H1 (cell line): ENCODE measurements around the gene MFSD2B. TPM values are rescaled to one million over a fixed set of nuclear protein-coding genes. Genes with fewer than 3 reads are reported as not detected.

ENCODE experiments used
- CTCF ChIA-PET: fragments of 300-600 bp; sonication (Branson Sonifier 250); formaldehyde crosslinking; loops from one replicate; lab custom pipeline; 2021; ENCODE audit not compliant: partially characterized antibody; lab: Charles Lee
- POLR2A ChIA-PET: fragments of 300-600 bp; sonication (Branson Sonifier 250); formaldehyde crosslinking; loops from one replicate; lab custom pipeline; 2021; ENCODE audit warnings: inconsistent platforms; ENCODE audit not compliant: partially characterized antibody; lab: Charles Lee
- DNase-seq, 2 experiments: peaks; one replicate each; pipeline versions ENCODE4 v3.0.0 to v3.0.0-alpha.2; 2010 to 2022; ENCODE audit warnings: low spot score in 2 of 2, low read depth in 1 of 2, mixed read lengths in 1 of 2
- FAIRE-seq: peaks from 2 replicates; lab custom pipeline; 2011; peaks lifted over from hg19 to GRCh38; lab: Jason Lieb, UNC
- H2AFZ ChIP-seq: 2 replicates; pipeline ENCODE4 v1.8.1; 2012; ENCODE audit warnings: low read length, inconsistent platforms
- H2AK5ac ChIP-seq: 2 replicates; pipeline ENCODE4 v1.6.1; 2013; ENCODE audit warnings: low read depth, low read length
- H2BK120ac ChIP-seq: replicated peaks from 2 replicates; pipeline ENCODE3; 2013; ENCODE audit warnings: low read depth, low read length, inconsistent platforms
- H2BK12ac ChIP-seq: 2 replicates; pipeline ENCODE4 v1.6.1; 2013; ENCODE audit warnings: low read depth, low read length
- H2BK15ac ChIP-seq: 2 replicates; pipeline ENCODE4 v1.6.1; 2013; ENCODE audit warnings: low read length
- H2BK20ac ChIP-seq: 2 replicates; pipeline ENCODE4 v1.6.1; 2013; ENCODE audit warnings: low read length
- H2BK5ac ChIP-seq: 2 replicates; pipeline ENCODE4 v1.6.1; 2013; ENCODE audit warnings: low read depth, low read length
- H3K14ac ChIP-seq: 2 replicates; pipeline ENCODE4 v1.6.1; 2013; ENCODE audit warnings: inconsistent platforms; ENCODE audit not compliant: insufficient read length
- H3K18ac ChIP-seq: 2 replicates; pipeline ENCODE4 v1.6.1; 2013; ENCODE audit warnings: low read length; ENCODE audit errors: extremely low read depth
- H3K23ac ChIP-seq: 2 replicates; pipeline ENCODE4 v1.6.1; 2013; ENCODE audit warnings: inconsistent platforms; ENCODE audit not compliant: insufficient read length
- H3K23me2 ChIP-seq: 2 replicates; pipeline ENCODE4 v1.6.1; 2013; ENCODE audit warnings: low read depth, low read length
- H3K27ac ChIP-seq: 2 replicates; pipeline ENCODE4 v1.6.1; 2011; ENCODE audit warnings: low read depth, low read length, inconsistent platforms
- H3K27me3 ChIP-seq, 4 experiments: replicated peaks in 1 of 4; 1 replicate in 1 of 4; 2 replicates in 3 of 4; pipeline versions ENCODE4 v1.6.1 to v1.8.1; 2011 to 2013; ENCODE audit warnings: low read length in 3 of 4, mild to moderate bottlenecking in 3 of 4, inconsistent platforms in 2 of 4, mixed read lengths in 2 of 4, moderate library complexity in 1 of 4; ENCODE audit not compliant: control insufficient read depth in 3 of 4, insufficient read depth in 3 of 4; ENCODE audit errors: extremely low read depth in 1 of 4
- H3K36me3 ChIP-seq, 4 experiments: 2 replicates each; pipeline versions ENCODE4 v1.6.1 to v1.8.1; 2011 to 2013; ENCODE audit warnings: mild to moderate bottlenecking in 4 of 4, low read length in 3 of 4, moderate library complexity in 2 of 4, control low read depth in 1 of 4, inconsistent platforms in 1 of 4; ENCODE audit not compliant: insufficient read depth in 4 of 4, control insufficient read depth in 2 of 4
- H3K4ac ChIP-seq: replicated peaks from 2 replicates; pipeline ENCODE3; 2013; ENCODE audit warnings: low read length, low read depth, mixed read lengths, inconsistent platforms; ENCODE audit not compliant: insufficient read length
- H3K4me1 ChIP-seq, 4 experiments: replicated peaks in 1 of 4; 1 replicate in 1 of 4; 2 replicates in 3 of 4; pipeline versions ENCODE4 v1.6.1 to v1.8.1; 2011 to 2013; ENCODE audit warnings: low read length in 3 of 4, inconsistent platforms in 2 of 4, mixed read lengths in 1 of 4; ENCODE audit not compliant: insufficient read depth in 4 of 4, control insufficient read depth in 3 of 4
- H3K4me2 ChIP-seq, 2 experiments: 2 replicates each; pipeline versions ENCODE4 v1.6.1 to v1.8.1; 2011 to 2013; ENCODE audit warnings: low read depth in 2 of 2, low read length in 2 of 2, control low read depth in 1 of 2, inconsistent platforms in 1 of 2, mild to moderate bottlenecking in 1 of 2; ENCODE audit not compliant: insufficient read depth in 1 of 2
- H3K4me3 ChIP-seq, 4 experiments: fragments of 200-600, 300-600 bp in 1 of 4; sonication (generic), shearing (Covaris generic), sonication (Bioruptor Twin) in 1 of 4; 2 replicates each; pipeline versions ENCODE4 v1.5.1 to v1.8.1; 2011 to 2016; ENCODE audit warnings: low read length in 4 of 4, low read depth in 3 of 4, control low read depth in 2 of 4, inconsistent platforms in 2 of 4, mild to moderate bottlenecking in 2 of 4, mixed read lengths in 1 of 4, moderate library complexity in 1 of 4; ENCODE audit not compliant: insufficient read depth in 2 of 4; ENCODE audit errors: extremely low read depth in 1 of 4
- H3K56ac ChIP-seq: replicated peaks from 2 replicates; pipeline ENCODE3; 2013; ENCODE audit warnings: low read depth, mild to moderate bottlenecking, mixed read lengths, low read length, inconsistent platforms; ENCODE audit not compliant: insufficient read length
- H3K79me1 ChIP-seq: 2 replicates; pipeline ENCODE4 v1.6.1; 2013; ENCODE audit warnings: low read depth, low read length, control low read depth
- H3K79me2 ChIP-seq, 2 experiments: 2 replicates each; pipeline versions ENCODE4 v1.6.1 to v1.8.1; 2012 to 2013; ENCODE audit warnings: low read length in 2 of 2, mild to moderate bottlenecking in 2 of 2, inconsistent platforms in 1 of 2; ENCODE audit not compliant: insufficient read depth in 2 of 2, control insufficient read depth in 1 of 2
- H3K9ac ChIP-seq, 4 experiments: replicated peaks in 1 of 4; 1 replicate in 1 of 4; 2 replicates in 3 of 4; pipeline versions ENCODE4 v1.6.1 to v1.8.1; 2011 to 2013; ENCODE audit warnings: low read depth in 3 of 4, low read length in 3 of 4, control low read depth in 2 of 4, mild to moderate bottlenecking in 2 of 4, moderate library complexity in 2 of 4, inconsistent platforms in 1 of 4; ENCODE audit errors: extremely low read depth in 1 of 4
- H3K9me3 ChIP-seq, 2 experiments: 2 replicates each; pipeline versions ENCODE4 v1.6.1 to v1.8.1; 2012 to 2013; ENCODE audit warnings: mild to moderate bottlenecking in 2 of 2, moderate library complexity in 2 of 2, control low read depth in 1 of 2, inconsistent platforms in 1 of 2, low read depth in 1 of 2, low read length in 1 of 2, mixed read lengths in 1 of 2; ENCODE audit not compliant: insufficient read depth in 2 of 2
- H4K20me1 ChIP-seq, 2 experiments: replicated peaks in 1 of 2; 2 replicates each; pipeline versions ENCODE3 to v1.8.1; 2011 to 2013; ENCODE audit warnings: inconsistent platforms in 2 of 2, low read length in 2 of 2, mild to moderate bottlenecking in 1 of 2; ENCODE audit not compliant: insufficient read depth in 2 of 2, control insufficient read depth in 1 of 2
- H4K5ac ChIP-seq: 2 replicates; pipeline ENCODE4 v1.6.1; 2013; ENCODE audit warnings: low read length, low read depth, mixed read lengths, inconsistent platforms; ENCODE audit not compliant: insufficient read length
- H4K8ac ChIP-seq: 2 replicates; pipeline ENCODE4 v1.8.0; 2013; ENCODE audit warnings: mild to moderate bottlenecking, moderate library complexity, low read length, inconsistent platforms; ENCODE audit not compliant: insufficient read depth; ENCODE audit errors: extremely low read depth
- H4K91ac ChIP-seq: replicated peaks from 2 replicates; pipeline ENCODE3; 2013; ENCODE audit warnings: low read length, mixed read lengths, inconsistent platforms; ENCODE audit not compliant: insufficient read length
- POLR2AphosphoS5 ChIP-seq: IDR thresholded peaks from 2 replicates; pipeline ENCODE4 v1.6.1; 2011; ENCODE audit warnings: low read depth, low read length
- RAD21 ChIP-seq, 2 experiments: IDR thresholded peaks in 1 of 2; conservative IDR thresholded peaks in 1 of 2; 2 replicates each; pipeline ENCODE4 v1.6.1; 2011; ENCODE audit warnings: low read depth in 2 of 2, low read length in 2 of 2, improper control_type of control experiment in 1 of 2, inconsistent platforms in 1 of 2, mild to moderate bottlenecking in 1 of 2, moderate library complexity in 1 of 2
- WGBS, 2 experiments: shearing (Covaris generic) in 1 of 2; methylation state at CpG; one replicate each; pipeline versions ENCODE4 v1.1.6 to v1.1.7; 2013 to 2015; ENCODE audit warnings: low lambda C conversion rate in 2 of 2, mixed read lengths in 2 of 2, inconsistent platforms in 1 of 2, low coverage in 1 of 2, missing lambda C conversion rate in 1 of 2; ENCODE audit not compliant: insufficient replicate concordance in 2 of 2, insufficient coverage in 1 of 2, insufficient read length in 1 of 2; ENCODE audit errors: extremely low coverage in 1 of 2, missing lambda C conversion rate in 1 of 2; 5-methylcytosine and 5-hydroxymethylcytosine counted together
- polyA plus RNA-seq, 7 experiments: library from polyadenylated mRNA; depleted of rRNA in 3 of 7; stranded (reverse) in 5 of 7; unstranded in 2 of 7; fragments of >200 nt in 5 of 7; fragments of 200-250 nt in 2 of 7; gene quantifications; 1 replicate in 5 of 7; 2 replicates in 1 of 7; 4 replicates in 1 of 7; pipeline versions ENCODE4 v1.2.1 to v1.2.3, GENCODE V29; 2011 to 2013; ENCODE audit warnings: missing spikeins in 2 of 7, mixed read lengths in 2 of 7
- total RNA-seq: library from RNA; stranded (reverse); fragmentation: NEBNext Ultra II Directional; extraction: Animal tissue kit (Norgen Biotek cat#: 25700); gene quantifications from 2 replicates; pipeline ENCODE4 v1.2.1, GENCODE V29; 2021

MFSD2B gene
- total and polyA plus RNA-seq, 2 of the 8 experiments (the other 6 are each of a cell fraction or from before 2014, with no cell fraction given), result 0.33 to 0.48 TPM

- FAIRE-seq (no peak), DNase-seq (no peak)
- Histone ChIP-seq H3K14ac (no peak overlapping the region), H2AK5ac (no peak overlapping the region), H3K27ac (no peak overlapping the region; the same call in 1 of the 2 replicates), H3K27me3 (no peaks in the 10 kb centered on the region; a peak in 1 of 7 replicates), H3K23me2 (no peaks in the 10 kb centered on the region), H4K91ac (no peak overlapping the region), H3K36me3 (no peaks in the 10 kb centered on the region), H4K8ac (peak overlapping the region; percentile 42; the same call in 1 of the 2 replicates), H3K79me2 (no peaks in the 10 kb centered on the region), H3K9me3 (no peaks in the 10 kb centered on the region), H2AFZ (no peak overlapping the region), H3K79me1 (no peaks in the 10 kb centered on the region), H3K4me2 (no peak overlapping the region), H2BK20ac (no peak overlapping the region), H3K4ac (peak overlapping the region; percentile 85), H2BK120ac (peak overlapping the region; percentile 22), H3K18ac (no peak overlapping the region), H2BK12ac (peak overlapping the region; percentile 17; the same call in 1 of the 2 replicates), H2BK5ac (0 out of 2 replicates have a peak overlapping the region, but pooled peaks have one; percentile 15), H2BK15ac (peak overlapping the region; percentile 61; the same call in 1 of the 2 replicates), H3K23ac (no peak overlapping the region), H3K56ac (no peak overlapping the region), H4K20me1 (no peaks in the 10 kb centered on the region), H3K4me1 (peaks cover 0 to 28% (median 4%) of the 10 kb centered on the region in 4 experiments; a peak in 5 of 7 replicates), H3K9ac (no peak overlapping the region), H3K4me3 (no peak overlapping the region), H4K5ac (no peak overlapping the region)
- TF ChIP-seq POLR2AphosphoS5, result no peak
- no peak for TF ChIP-seq RAD21 (IDR thresholded peaks at IDR 0.05 in 1 of 2, conservative IDR thresholded peaks at IDR 0.05 in 1 of 2; ENCODE audit: low read depth in 2 of 2, low read length in 2 of 2)
- ChIA-PET POLR2A (interaction anchor here (1.5 kb wide), 1 partner anchor 16 kb away, joined by 3 read pairs; no protein-coding TSS in a partner anchor), CTCF (interaction anchor here (1.1 kb wide), 1 partner anchor 43 kb away, joined by 4 read pairs; no protein-coding TSS in a partner anchor)
- 87% methylated on average over 35 of the region's 35 CpGs; no CpG with 5 or more reads in 1 of the 2 experiments for WGBS, 2 experiments
Observed at GRCh38 chr2:24016853-24017703, 7.2 kb downstream of the MFSD2B start.
